ENCODE measurements around the gene EEFSEC.
"Not testable (repeated sequence)": the region's sequence is repeated elsewhere in the genome, so short reads cannot be mapped to it uniquely, and the experiment has no call there.

Gene EEFSEC

DNA sequence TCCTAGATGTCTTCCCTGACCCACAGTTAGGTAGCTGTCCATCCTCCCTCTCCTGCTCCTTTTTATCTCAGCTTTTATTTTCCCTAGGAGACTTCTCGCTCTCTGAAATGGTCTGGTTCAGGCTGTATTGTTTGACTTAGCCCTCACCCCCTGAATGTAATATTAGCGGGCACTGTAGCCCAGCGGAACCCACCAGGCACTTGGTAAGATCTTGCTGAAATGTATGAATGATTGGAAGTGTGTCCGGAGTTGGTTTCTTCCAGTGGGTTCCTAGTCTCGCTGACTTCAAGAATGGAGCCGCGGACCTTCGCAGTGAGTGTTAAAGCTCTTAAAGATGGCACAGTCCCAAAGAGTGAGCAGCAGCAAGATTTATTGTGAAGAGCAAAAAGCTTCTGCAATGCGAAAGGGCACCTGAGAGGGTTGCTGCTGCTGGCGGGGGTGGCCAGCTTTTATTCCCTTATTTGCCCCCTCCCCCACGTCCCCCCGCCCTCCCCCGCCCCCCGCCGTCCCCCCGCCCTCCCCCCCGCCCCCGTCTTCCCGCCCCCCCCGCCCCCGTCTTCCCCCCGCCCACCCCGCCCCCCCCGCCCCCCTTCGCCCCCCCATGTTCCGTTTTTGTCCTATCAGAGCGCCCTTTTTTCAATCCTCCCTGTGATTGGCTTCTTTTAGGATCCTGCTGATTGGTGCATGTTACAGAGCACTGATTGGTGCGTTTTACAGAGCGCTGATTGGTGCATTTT, 694 bp upstream of the EEFSEC start:
- no peak for DNase-seq (ENCODE audit: low read depth, low spot score)

DNA sequence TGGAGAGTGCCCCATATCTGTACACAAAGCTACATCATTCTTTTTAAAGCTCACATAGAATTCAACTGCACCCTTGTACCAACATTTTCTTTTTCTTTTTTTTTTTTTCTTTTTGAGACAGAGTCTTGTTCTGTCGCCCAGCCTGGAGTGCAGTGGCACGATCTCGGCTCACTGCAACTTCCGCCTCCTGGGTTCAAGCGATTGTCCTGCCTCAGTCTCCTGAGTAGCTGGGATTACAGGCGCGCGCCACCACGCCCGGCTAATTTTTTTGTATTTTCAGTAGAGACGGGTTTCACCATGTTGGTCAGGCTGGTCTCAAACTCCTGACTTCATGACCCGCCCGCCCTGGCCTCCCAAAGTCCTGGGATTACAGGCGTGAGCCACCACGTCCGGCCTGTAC, 1.1 kb downstream of the EEFSEC start:
- not testable (repeated sequence) for DNase-seq (ENCODE audit: low read depth, low spot score)

DNA sequence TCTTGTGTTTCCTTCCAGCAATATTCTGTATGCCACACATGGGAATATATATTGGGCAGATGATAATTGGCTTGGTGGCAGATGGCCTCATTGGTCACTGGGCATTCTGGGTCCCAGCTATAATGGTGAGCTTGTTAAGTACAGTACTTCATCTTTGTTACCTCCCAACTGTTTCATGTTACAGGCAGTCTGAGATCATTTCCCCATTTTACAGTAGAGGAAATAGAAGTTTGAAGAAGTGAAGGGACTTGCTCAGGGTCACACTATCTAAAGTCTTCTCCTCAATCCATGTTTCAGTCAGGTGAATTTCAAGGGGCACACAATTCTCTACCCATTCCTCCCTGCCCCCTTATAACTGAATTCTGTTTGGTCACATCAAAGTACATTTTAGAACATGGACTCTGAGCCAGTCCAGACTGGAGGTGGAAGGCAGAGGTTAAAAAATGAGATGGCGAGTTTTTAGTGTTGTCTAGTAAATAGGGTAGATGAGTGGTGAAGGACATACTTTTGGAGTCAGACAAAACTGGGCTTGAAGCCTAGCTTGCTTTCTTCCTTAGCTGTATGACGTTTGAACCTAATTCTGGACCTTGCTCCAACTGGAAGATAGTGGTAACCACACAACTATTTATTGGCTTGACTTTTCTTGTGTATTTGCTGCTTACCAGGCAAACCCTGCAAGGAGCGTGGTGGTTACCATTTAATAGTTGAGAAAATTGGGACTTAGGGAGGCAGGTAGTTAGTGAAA, 2.5 kb downstream of the EEFSEC start:
- DNase-seq (ENCODE audit: low read depth, low spot score), result no peak

DNA sequence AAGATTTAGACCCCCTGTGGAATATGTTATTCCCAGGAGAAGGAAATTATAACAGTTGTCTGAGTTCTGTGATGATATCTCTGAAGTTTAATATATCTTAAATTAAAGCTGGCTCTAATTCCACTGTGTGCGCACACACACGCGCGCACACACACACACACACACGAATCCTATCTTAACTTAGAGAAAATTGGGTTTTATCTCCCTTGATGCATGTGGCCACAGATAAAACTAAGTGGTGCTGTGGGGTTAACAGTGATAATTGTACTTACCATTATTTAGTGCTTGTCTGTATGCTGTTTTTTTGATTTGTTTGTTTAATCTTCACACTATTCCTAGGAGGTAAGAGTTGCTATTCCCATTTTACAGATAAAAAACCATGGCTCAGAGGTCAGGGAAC, 7.4 kb downstream of the EEFSEC start:
- DNase-seq (ENCODE audit: low read depth, low spot score), result no peak

DNA sequence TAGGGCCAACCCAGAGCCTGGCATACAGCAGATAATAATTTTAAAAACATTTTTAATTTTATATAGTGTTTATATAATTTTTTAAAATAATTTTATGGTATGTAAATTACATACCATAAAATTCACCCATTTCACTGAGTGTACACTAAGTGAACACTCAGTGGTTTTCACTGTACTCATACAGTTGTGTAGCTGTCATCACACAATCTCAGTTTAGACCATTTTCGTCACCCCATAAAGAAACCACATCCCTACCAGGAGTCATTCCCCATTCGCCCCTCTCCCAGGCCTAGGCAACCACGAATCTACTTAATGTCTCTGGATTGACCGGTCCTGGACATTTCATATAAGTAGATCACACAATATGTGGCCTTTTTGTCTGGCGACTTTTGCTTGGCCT, 10.2 kb downstream of the EEFSEC start:
- no peak for DNase-seq (ENCODE audit: low read depth, low spot score)

DNA sequence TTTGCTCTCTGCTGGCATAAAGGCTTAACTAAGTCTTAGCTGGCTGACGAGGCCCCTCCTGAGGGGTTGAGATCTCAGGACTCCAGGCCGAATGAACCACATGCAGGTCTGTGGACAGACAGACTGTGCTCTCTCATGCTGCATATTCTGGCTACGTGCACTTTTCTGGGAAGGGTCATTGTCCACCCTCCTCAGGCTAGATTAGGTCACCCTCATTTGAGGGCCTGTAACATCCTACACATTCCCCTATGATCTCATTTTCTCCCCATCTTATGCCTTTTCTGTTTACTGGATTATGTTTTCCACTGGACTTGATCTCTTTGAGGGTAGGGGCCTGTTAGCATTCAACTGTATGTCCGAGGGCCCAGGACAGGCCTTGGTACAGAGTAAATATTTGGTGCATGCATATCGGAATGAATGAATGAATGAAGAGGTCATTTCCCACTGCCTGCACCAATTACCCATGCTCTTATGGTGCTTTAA, 13.7 kb downstream of the EEFSEC start:
- DNase-seq (ENCODE audit: low read depth, low spot score), result no peak

DNA sequence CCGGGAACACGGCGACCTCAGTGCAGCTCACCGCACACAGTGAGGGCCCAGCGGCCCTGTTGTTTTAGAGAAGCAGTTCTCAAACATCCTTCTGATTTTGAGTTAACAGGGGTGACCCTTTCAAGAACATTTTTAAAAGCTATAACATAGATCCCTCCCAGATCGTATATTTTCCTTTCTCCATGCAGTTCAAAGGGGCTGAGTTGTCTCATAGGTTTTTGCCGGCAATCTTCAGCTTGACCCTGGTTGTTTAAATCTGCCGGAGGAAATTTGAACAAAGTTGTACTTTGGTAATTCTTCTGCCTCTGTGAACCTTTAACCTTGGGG, 14.3 kb downstream of the EEFSEC start:
- DNase-seq (ENCODE audit: low read depth, low spot score), result no peak

DNA sequence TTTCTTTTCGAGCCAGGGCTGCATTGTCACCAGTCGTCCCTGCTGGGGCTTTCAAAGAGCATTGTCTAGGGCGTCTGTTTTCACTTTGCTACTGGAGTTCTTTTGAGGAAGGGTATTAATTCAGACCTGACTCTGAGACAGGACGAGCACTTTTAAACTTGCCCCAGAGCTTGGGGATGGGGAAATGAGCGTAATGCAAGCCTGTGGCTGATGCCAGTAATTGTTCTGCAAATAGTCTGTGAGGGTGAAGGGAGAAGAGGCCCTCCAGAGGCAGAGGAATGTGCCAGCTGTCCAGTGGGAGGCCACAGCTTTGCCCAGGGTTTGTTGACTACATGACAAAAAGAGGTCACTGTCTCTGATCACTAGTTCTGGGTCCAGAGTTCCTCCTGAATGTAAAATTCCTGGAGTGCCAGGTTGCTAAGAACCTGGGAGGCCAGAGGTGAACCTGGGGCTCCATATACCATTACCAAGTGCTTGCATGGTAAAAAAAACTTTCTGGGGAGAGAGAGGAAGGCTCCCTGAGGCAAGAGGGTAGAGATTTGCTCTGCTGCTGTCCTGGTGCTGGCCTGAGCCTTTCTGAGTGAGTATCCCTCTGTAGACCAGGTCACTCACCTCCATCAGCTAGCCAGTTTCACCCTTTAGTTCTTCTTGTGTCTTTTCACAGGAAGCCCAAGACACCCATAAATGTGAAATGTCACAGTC, 14.8 kb downstream of the EEFSEC start:
- DNase-seq (ENCODE audit: low read depth, low spot score), result no peak

DNA sequence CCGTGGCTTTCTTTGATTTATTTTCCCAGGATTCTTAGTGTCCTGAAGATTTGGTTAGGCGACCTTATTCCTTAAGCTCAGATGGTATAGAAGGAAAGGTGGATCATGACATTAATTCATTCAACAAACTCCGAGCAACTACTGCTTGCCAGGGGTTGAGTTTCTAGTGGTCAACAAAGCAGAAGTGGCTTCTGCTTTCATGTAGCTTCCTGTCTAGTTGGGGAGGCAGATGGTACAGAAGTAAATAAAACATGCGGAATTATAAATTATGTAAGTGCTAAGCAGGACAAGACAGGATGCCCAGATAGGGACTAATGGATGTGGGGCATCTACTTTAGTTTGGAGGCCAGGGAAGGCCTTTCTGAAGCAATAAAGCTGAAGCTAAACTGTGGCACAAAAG, 15.6 kb downstream of the EEFSEC start:
- DNase-seq (ENCODE audit: low read depth, low spot score), result no peak

DNA sequence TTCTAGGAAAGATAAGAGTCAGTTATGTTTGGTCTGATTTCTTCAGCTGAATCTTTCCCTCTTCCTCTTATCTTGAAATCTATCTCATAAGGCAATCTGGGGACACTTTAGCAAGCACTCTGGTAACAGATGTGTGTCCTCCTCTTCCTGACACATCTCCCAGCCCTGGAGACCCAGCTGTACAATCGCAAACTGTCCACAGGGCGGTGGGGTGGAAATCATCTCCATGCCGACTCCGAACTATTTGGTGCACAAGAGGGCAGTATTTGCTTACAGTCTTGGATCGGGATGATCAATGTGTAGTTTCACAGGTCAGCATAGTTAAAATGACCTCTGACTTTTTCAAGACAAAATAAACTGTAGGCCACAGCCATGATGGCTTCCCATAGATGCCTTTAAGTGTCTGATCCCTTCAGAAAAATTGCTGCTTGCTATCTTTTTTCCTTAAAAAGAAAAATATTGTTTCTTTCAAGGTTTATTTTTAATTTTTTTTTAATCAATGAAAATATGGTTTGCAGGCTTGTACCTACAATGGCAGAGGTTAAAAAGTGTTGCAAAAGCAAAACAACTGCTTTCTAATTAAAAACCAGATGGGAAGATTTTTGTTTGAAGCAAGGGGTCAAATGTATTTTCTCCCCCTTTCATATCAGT, 17.7 kb downstream of the EEFSEC start:
- no peak for DNase-seq (ENCODE audit: low read depth, low spot score)

DNA sequence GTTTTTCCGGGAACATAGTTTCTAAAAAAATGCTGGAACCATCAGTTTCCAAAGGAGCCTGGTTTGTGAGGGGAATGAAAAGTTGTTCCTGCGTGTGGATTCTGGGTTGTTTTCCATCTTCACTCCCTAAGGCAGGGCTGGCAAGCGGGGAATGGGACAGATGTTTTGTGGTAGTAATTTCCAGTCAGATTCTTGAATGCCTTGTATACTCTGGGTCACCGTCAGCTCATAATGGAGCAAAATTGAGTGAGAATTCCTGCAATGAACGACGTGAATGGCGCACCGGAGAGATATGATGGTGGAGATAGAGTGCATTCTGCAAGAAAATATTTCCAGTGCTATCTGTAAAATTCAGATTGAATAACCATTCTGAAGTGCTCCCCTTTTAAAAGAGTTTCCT, 19.9 kb downstream of the EEFSEC start:
- DNase-seq (ENCODE audit: low read depth, low spot score), result no peak

DNA sequence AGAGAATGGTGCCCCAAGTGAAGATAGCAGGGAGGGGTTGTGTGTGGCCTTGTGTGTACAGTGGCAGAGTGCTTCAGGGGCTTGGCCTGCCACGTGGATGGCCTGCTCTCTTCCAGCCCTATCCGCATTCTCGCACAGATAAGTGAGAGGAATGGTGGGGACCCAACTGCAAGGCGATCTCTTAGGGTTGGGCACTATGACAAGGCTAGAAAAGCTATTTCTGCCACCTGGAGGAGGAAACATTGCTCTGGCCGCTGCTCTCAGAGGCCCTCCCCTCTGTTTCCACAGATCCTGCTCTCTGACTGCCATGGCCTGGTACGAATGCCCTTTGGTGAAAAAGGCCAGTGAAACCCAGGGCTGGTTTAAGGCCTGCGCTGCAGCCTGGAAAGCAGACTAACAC, 20.6 kb downstream of the EEFSEC start:
- DNase-seq (ENCODE audit: low read depth, low spot score), result no peak

DNA sequence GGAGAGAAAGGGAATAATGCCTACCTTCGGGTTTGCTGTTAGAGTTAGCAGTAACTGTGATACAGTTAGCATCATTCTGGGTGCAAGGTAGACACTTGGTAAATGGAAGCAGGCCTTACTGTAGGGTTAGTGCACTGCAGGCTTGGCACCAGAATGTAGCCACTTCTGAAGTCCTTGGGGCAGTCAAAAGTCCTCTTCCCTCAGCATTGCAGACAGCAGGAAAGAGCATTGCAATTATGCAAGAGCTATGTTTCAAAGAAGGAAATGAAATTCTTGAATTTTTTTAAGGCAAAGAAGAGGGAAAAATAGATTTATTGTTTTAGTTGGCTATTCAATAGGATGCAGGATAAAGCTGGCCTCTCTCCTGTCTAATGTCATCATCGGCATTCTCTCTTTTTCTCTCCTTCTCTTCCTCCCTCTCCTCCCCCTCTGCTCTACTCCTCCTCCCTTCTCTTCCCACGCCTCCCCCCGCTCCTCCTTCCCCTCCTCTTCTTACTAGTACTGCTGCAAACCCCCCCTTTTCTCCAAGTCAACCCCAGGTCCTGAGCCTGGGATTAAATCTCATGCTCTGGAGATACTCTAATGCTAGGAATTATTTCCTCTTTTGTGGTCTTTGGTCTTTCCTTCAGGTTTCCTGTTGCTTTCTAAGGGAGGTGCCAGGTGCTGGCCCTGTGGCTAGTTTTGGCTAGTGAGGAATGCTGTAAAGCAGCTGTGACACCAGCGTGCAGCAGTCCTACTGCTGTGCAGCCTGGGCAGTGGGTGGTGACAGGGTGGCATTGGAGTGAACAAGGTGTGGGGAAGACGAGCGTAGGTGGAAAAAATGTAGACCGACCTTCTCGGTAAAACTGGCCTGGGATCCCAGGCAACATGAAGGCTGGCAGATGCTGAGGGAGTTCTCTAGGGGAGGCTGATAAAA, 21.7 kb downstream of the EEFSEC start:
- no peak for DNase-seq (ENCODE audit: low read depth, low spot score)

DNA sequence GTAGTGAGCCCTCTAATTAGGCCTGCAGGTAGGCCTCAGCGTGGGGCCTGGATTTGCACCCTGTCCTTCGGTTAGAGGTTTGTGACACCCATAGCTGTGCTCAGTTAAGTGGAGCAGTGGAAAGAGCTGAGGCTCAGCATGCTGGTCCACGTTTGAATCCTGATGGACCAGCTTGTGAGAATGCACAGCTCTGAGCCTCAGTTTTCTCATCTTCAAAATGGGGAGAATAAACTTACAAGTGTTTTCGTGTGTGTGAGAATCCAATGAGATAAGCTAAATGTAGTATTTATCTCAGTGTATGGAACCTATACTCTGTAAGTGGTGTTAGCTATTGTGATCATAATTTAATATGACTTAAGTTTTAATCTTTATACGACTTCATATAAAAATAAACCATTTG, 22.5 kb downstream of the EEFSEC start:
- DNase-seq (ENCODE audit: low read depth, low spot score), result no peak

DNA sequence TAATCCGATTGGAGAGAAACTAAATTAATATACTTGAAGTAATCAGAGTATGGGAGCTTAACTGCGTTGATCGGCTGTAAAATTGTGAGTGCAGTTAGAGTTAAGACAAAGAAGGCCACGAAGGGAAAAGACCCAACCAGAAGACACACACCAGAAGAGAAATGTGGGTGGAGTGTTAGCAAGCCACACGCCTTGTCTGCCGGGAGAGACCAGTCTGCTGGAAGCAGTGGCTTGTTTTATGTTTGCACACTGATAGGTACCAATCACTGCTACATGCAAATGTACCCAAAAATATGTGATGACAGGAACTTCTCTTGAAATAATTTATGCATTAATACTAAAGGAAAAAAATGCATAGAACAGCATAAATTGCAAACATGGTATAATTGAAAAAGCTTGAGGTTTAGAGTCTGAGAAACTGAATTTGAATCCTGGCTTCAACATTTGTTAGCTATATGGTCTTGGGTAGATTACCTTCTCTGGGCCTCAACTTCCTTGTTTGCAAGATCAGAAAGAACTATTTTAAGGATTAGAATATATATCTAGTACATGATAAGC, 23.1 kb downstream of the EEFSEC start:
- no peak for DNase-seq (ENCODE audit: low read depth, low spot score)

DNA sequence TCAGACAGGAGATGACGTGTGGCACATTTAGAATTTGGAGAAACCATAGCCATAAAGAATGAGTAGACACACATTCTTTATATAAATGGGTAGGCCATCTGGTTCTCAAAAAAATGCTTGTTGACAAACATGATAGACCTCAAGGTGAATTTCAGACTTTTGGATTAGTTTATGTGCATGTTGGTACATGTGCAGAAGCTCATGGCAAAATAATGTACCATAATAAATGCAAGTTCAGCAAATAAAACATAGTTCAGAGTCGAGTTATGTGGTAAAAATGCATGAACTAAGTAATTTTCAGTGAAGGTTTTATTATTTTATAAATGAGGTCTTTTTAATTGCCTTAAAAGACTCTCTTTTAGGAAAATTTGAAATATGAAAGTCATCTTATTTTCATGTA, 24.6 kb downstream of the EEFSEC start:
- DNase-seq (ENCODE audit: low read depth, low spot score), result no peak

DNA sequence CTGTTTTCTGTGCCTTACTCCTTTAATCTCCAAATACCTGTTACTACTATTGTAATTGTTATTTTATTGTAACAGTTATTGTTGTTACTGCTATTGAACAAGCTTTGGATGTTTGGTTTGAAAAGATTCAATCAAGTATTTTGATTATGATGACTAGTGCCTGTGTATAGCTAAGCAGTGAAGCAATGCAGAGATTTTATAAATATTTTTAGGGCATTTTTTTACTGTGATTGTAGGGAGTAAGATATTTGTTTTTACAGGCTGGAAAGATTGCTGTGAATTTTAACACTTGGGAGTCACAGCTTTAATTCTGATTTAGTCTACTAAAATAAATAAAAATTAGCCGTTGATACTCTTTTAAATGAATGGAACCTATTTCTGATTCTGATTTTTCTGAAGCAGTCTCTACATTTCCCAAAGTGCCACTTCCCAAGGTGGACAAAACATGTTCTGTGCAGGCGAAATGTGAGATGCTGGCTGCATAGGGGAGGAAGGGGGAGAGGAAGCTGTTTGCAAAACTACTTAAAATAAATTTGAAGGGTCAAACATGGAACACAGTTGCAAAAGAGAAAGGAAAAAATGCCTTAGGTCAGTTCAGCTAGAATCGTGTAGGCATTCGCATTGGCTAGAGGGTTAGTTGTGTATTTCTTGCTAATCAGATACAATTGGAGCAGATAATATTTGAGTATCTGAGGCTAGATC, 25.7 kb downstream of the EEFSEC start:
- DNase-seq (ENCODE audit: low read depth, low spot score), result no peak

DNA sequence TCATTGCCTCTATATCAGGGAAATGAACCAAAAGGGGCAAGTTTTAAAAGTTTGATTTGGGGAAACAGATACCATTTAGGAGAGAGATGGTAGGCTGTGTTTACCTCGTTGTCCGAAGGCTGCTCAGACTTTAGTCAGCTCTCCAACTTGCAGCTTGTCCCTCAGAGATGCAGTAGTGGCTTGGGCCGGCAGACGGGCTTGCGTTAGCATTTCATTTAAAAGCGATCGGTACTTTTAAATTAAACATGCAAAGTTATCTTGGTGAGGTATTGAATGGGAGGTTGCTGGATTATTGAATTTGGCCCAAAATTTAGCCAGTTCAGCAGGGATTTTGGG, 26.2 kb downstream of the EEFSEC start:
- DNase-seq (ENCODE audit: low read depth, low spot score), result no peak

DNA sequence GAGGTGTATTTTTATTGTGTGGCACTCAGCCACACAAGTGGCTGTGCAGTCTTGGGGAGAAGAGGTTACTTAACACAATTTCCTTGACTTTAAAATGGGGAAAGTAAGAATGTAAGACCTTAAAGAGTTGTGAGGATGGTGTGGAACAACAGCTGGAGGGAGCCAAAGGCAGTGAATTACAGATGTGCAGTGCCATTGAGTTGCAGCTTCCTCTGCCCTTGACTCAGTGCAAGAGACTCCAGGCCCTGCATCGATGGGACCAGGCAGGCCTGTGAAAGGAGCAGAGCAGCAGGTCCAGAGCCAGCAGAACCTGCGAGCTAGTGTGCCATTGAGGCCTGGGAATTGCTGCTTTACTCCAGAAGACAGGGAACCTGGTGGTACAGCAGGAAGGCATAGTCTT, 27.2 kb downstream of the EEFSEC start:
- DNase-seq (ENCODE audit: low read depth, low spot score), result no peak

DNA sequence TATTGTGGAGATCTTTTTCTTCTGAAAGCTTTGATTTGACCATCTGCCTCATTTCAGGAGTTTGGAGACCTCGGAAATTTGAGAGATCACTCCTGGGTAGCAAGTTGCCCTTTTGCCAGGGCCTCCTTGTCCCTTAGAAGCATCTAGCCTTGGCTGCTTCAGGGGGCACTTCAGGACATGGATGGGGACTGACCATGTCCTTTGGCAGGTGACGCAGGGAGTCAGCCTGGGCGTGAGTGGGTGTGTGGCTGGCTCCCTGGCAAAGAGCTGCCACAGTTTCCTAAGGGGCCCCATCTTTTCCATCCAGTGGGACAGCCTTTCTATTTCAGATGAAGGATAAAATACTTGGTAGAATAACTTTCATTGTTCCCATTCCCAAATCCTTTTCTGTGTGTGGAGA, 27.6 kb downstream of the EEFSEC start:
- no peak for DNase-seq (ENCODE audit: low read depth, low spot score)

Data from activated naive CD8-positive, alpha-beta T cell treated with anti-CD3 and anti-CD28 coated beads, Interleukin-2, amount 50 U/mL, for 16 hours (primary cell).